GM23248 (cell line): ENCODE results near the gene NECAB3.

Source experiments
- EZH2 ChIP-seq: fragments of 200-600 bp; sonication (generic); IDR thresholded peaks from 2 replicates; pipeline ENCODE4 v1.6.1; 2018; ENCODE audit warnings: antibody characterized with exemption, mild to moderate bottlenecking; ENCODE audit not compliant: insufficient read depth, poor library complexity, severe bottlenecking
- EZH2phosphoT487 ChIP-seq: fragments of 200-600 bp; sonication (generic); IDR thresholded peaks from 2 replicates; pipeline ENCODE4 v1.6.1; 2018; ENCODE audit warnings: antibody characterized with exemption, moderate library complexity, mild to moderate bottlenecking, low read depth; ENCODE audit not compliant: insufficient read depth

GRCh38 chr20:33664085-33664761 is 10.0 kb downstream of the NECAB3 start:
- TF ChIP-seq EZH2phosphoT487 (no peak), EZH2 (no peak)
